ENCODE results near the gene BTF3. TPM values are rescaled to one million over a fixed set of nuclear protein-coding genes. Genes with fewer than 3 reads are reported as not detected.
"Not testable (repeated sequence)": the region's sequence is repeated elsewhere in the genome, so short reads cannot be mapped to it uniquely, and the experiment has no call there.

The BTF3 gene
- 458 TPM for total RNA-seq

DNA sequence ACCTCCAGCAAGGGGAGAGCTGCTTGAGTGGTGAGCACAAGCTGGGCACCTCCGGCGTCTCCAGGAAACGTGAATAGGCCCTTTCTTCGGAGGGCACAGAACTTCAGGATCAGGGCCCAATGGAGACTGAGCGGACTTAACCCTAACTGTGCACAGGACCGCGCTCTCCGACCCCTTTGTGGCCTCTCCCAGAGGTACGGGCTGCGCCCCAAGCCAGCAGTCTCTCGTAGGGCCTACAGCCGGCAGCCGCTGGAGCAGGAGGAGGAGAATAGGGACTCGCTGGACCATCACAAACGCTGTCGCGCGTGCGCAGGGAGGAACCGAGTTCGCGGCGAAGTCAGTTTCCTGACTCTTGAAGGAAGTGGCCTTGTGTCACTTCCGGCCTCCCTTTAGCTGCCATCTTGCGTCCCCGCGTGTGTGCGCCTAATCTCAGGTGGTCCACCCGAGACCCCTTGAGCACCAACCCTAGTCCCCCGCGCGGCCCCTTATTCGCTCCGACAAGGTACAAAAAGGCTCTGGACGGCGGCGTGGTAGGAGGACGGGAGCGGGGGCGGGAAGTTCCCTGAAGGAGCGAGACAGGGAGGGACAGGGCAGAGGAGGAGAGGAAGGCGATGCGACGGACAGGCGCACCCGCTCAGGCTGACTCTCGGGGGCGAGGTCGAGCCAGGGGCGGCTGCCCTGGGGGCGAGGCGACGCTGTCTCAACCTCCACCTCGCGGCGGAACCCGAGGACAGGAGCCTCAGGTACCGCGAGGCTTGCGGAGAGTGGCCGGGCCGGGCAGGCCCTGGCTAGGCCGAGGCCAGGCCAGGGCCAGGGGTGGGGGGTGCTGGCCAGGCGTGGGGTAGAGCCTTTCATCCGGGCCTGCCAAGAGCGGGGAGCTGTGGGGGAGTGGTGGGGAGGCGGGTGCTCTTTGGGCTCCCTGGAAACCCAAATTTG, at the start of gene BTF3:
TSS of gene BTF3 (plus strand) at position 386 of the 936 bp plus-strand sequence. CDS start at position 612, 226 bp downstream.
- H3K27ac ChIP-seq (ENCODE audit: low read depth, low read length): peak within 1 kb of the TSS; percentile 93
- H3K9me3 ChIP-seq (ENCODE audit: control insufficient read depth in 3 of 3, low read length in 3 of 3): no peaks in the 10 kb centered on the region
- H3K9ac ChIP-seq (ENCODE audit: low read depth in 1 of 3, low read length in 3 of 3): peak within 1 kb of the TSS; percentile 98 to 99 (median 99)
- peaks cover 9 to 18% (median 15%) of the 10 kb centered on the region in 3 donors for H3K4me1 ChIP-seq (ENCODE audit: control insufficient read depth in 3 of 3, insufficient read depth in 3 of 3, low read length in 3 of 3)
- peak within 1 kb of the TSS; percentile 87 to 97 (median 96) for H3K4me3 ChIP-seq (ENCODE audit: low read length in 3 of 3)
- no peaks in the 10 kb centered on the region for H3K27me3 ChIP-seq (ENCODE audit: control insufficient read depth in 3 of 3, insufficient read depth in 3 of 3, low read length in 3 of 3)
- peaks cover 10 to 19% (median 11%) of the 10 kb centered on the region in 3 donors for H3K36me3 ChIP-seq (ENCODE audit: control insufficient read depth in 3 of 3, insufficient read depth in 3 of 3, low read length in 3 of 3)

DNA sequence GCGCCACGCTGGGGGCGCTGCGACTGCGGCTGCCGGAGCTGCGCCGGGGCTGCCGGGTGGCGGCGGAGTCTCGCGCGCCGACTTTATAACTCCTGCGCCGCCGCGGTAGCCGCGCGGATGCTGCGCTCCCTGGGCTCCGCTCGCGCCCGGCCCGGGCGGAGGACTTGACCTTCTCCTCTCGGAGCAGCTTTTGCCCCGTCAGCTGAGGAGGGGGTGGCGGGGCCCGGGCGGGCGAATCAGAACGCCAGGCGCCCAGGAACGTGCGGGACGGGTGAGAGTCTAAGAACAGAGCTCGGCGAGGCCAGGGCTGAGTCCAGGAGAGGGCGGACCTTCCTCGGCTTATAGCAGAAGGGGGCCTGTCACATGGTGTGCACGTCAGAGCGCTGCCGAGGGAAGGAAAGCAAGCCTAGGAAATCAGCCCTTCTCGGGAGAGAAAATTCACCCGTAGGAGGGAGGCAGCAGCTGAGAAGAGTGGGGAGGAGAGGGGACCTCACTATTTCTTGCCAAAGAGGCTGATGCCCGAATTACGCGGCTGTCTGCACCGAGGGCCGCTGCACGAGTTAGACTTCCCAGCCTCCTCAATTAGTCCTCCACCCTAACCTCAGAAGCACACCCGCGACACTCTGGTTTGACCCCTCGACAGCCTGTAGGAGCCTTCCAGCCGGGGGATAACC, 49.6 kb upstream of the BTF3 start, which contains the start of gene FOXD1:
TSS of gene FOXD1 (minus strand) at position 315 of the 674 bp plus-strand sequence. CDS start 415 bp downstream, outside the sequence.
- Histone ChIP-seq H3K27me3 (ENCODE audit: control insufficient read depth in 3 of 3, insufficient read depth in 3 of 3, low read length in 3 of 3) (peaks cover 83 to 88% (median 85%) of the 10 kb centered on the region in 3 donors), H3K9ac (ENCODE audit: low read depth in 1 of 3, low read length in 3 of 3) (peak within 1 kb of the TSS in 2 of 3 donors; percentile 53 to 54), H3K4me3 (ENCODE audit: low read length in 3 of 3) (peak within 1 kb of the TSS; percentile 62 to 70 (median 68)), H3K36me3 (ENCODE audit: control insufficient read depth in 3 of 3, insufficient read depth in 3 of 3, low read length in 3 of 3) (no peaks in the 10 kb centered on the region), H3K9me3 (ENCODE audit: control insufficient read depth in 3 of 3, low read length in 3 of 3) (no peaks in the 10 kb centered on the region), H3K4me1 (ENCODE audit: control insufficient read depth in 3 of 3, insufficient read depth in 3 of 3, low read length in 3 of 3) (peaks cover 14 to 23% (median 20%) of the 10 kb centered on the region in 3 donors), H3K27ac (ENCODE audit: low read depth, low read length) (no peak within 1 kb of the TSS)

- Histone ChIP-seq H3K9ac (ENCODE audit: low read depth in 1 of 3, low read length in 3 of 3) (no peak overlapping the region), H3K36me3 (ENCODE audit: control insufficient read depth in 3 of 3, insufficient read depth in 3 of 3, low read length in 3 of 3) (no peaks in the 10 kb centered on the region), H3K27me3 (ENCODE audit: control insufficient read depth in 3 of 3, insufficient read depth in 3 of 3, low read length in 3 of 3) (peaks cover 72 to 82% (median 78%) of the 10 kb centered on the region in 3 donors), H3K4me3 (ENCODE audit: low read length in 3 of 3) (no peak overlapping the region), H3K4me1 (ENCODE audit: control insufficient read depth in 3 of 3, insufficient read depth in 3 of 3, low read length in 3 of 3) (peaks cover 14 to 23% (median 20%) of the 10 kb centered on the region in 3 donors), H3K9me3 (ENCODE audit: control insufficient read depth in 3 of 3, low read length in 3 of 3) (no peaks in the 10 kb centered on the region), H3K27ac (ENCODE audit: low read depth, low read length) (no peak overlapping the region)
Measured at GRCh38 chr5:73450137-73450536, 48.1 kb upstream of the BTF3 start.

GRCh38 chr5:73450672-73451223, 47.5 kb upstream of the BTF3 start:
- Histone ChIP-seq H3K36me3 (ENCODE audit: control insufficient read depth in 3 of 3, insufficient read depth in 3 of 3, low read length in 3 of 3) (no peaks in the 10 kb centered on the region), H3K4me3 (ENCODE audit: low read length in 3 of 3) (no peak overlapping the region), H3K9ac (ENCODE audit: low read depth in 1 of 3, low read length in 3 of 3) (no peak overlapping the region), H3K4me1 (ENCODE audit: control insufficient read depth in 3 of 3, insufficient read depth in 3 of 3, low read length in 3 of 3) (peaks cover 14 to 23% (median 20%) of the 10 kb centered on the region in 3 donors), H3K27ac (ENCODE audit: low read depth, low read length) (no peak overlapping the region), H3K27me3 (ENCODE audit: control insufficient read depth in 3 of 3, insufficient read depth in 3 of 3, low read length in 3 of 3) (peaks cover 66 to 75% (median 72%) of the 10 kb centered on the region in 3 donors), H3K9me3 (ENCODE audit: control insufficient read depth in 3 of 3, low read length in 3 of 3) (no peaks in the 10 kb centered on the region)

DNA sequence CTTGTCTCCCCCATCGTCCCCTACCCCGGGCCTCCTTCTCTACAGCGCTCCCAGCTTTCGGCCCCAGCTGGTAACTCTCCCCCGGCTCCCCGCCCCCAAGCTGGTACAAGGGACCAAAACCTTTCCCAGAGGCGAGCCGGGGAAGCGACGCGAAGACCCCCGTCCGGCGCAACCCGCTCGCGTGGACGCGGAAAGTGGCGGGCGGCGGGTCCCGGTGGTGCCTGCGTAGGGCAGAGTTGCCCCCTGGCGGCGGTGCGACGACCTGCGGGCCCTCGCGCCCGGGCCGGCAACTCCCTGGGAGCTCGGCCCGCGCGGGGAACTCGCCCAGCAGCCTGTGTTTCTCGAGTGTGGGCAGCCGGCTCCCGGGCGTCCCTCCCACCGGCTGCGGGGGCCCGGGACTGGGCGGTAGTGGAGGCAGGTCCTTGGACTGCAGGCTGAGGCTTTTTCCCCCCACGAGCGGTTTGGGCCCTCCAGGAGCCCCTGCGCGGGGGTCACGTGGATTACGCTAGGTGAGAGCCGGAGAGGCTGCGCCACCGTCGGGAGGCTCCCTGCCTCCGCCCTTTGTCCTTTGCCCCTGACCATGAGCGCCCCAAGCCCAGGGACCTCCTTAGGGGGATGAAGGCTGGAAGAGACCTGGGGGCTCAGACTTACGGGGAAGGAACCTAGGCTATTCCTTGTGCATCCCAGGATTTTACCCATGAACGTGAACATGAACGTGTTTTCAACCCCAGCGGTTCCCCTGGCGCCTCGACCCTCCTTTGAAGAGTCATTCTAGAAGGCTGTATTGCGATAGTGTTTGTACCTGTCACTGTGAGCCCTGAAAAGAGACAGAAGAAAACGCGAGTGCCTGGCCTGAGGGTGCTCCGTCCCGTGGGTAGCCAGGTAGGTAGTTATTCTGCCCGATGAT, 46.8 kb upstream of the BTF3 start:
- no peak overlapping the region for H3K4me3 ChIP-seq (ENCODE audit: low read length in 3 of 3)
- no peaks in the 10 kb centered on the region for H3K36me3 ChIP-seq (ENCODE audit: control insufficient read depth in 3 of 3, insufficient read depth in 3 of 3, low read length in 3 of 3)
- peaks cover 59 to 69% (median 65%) of the 10 kb centered on the region in 3 donors for H3K27me3 ChIP-seq (ENCODE audit: control insufficient read depth in 3 of 3, insufficient read depth in 3 of 3, low read length in 3 of 3)
- peaks cover 13 to 23% (median 19%) of the 10 kb centered on the region in 3 donors for H3K4me1 ChIP-seq (ENCODE audit: control insufficient read depth in 3 of 3, insufficient read depth in 3 of 3, low read length in 3 of 3)
- peak overlapping the region in 2 of 3 donors; percentile 40 to 45 for H3K9ac ChIP-seq (ENCODE audit: low read depth in 1 of 3, low read length in 3 of 3)
- no peaks in the 10 kb centered on the region for H3K9me3 ChIP-seq (ENCODE audit: control insufficient read depth in 3 of 3, low read length in 3 of 3)
- H3K27ac ChIP-seq (ENCODE audit: low read depth, low read length): no peak overlapping the region

DNA sequence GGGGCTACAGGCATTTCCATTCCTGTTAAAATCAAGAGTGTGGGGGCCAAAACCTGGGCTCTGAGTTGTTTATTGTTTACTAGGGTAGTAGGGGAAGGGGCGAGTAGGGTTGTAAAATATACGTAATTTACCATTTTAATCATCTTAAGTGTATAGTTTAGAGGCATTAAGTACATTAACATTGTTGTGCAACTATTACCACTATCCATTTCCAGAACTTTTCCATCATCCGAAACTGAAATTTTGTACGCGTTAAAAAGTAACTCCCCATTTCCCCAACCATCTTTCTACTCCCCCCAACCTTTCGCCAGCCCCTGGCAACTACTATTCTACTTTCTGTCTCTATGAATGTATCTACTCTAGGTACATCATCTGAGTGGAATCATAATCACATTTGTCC, 46.0 kb upstream of the BTF3 start:
- no peaks in the 10 kb centered on the region for H3K9me3 ChIP-seq (ENCODE audit: control insufficient read depth in 3 of 3, low read length in 3 of 3)
- peaks cover 54 to 65% (median 61%) of the 10 kb centered on the region in 3 donors for H3K27me3 ChIP-seq (ENCODE audit: control insufficient read depth in 3 of 3, insufficient read depth in 3 of 3, low read length in 3 of 3)
- H3K27ac ChIP-seq (ENCODE audit: low read depth, low read length): no peak overlapping the region

GRCh38 chr5:73454379-73455036, 43.7 kb upstream of the BTF3 start:
- H3K27ac ChIP-seq (ENCODE audit: low read depth, low read length): no peak overlapping the region
- peaks cover 42 to 49% (median 48%) of the 10 kb centered on the region in 3 donors for H3K27me3 ChIP-seq (ENCODE audit: control insufficient read depth in 3 of 3, insufficient read depth in 3 of 3, low read length in 3 of 3)
- no peaks in the 10 kb centered on the region for H3K36me3 ChIP-seq (ENCODE audit: control insufficient read depth in 3 of 3, insufficient read depth in 3 of 3, low read length in 3 of 3)
- peaks cover 5 to 9% (median 8%) of the 10 kb centered on the region in 3 donors for H3K4me1 ChIP-seq (ENCODE audit: control insufficient read depth in 3 of 3, insufficient read depth in 3 of 3, low read length in 3 of 3)
- H3K4me3 ChIP-seq (ENCODE audit: low read length in 3 of 3): no peak overlapping the region
- H3K9ac ChIP-seq (ENCODE audit: low read depth in 1 of 3, low read length in 3 of 3): no peak overlapping the region
- no peaks in the 10 kb centered on the region for H3K9me3 ChIP-seq (ENCODE audit: control insufficient read depth in 3 of 3, low read length in 3 of 3)

More for the DNA sequence above, 46.0 kb upstream of the BTF3 start:
- H3K36me3 ChIP-seq (ENCODE audit: control insufficient read depth in 3 of 3, insufficient read depth in 3 of 3, low read length in 3 of 3): no peaks in the 10 kb centered on the region
- peaks cover 9 to 19% (median 15%) of the 10 kb centered on the region in 3 donors for H3K4me1 ChIP-seq (ENCODE audit: control insufficient read depth in 3 of 3, insufficient read depth in 3 of 3, low read length in 3 of 3)
- no peak overlapping the region for H3K9ac ChIP-seq (ENCODE audit: low read depth in 1 of 3, low read length in 3 of 3)
- H3K4me3 ChIP-seq (ENCODE audit: low read length in 3 of 3): no peak overlapping the region

GRCh38 chr5:73456462-73456861, 41.8 kb upstream of the BTF3 start:
- not testable (repeated sequence) for H3K9me3 ChIP-seq (ENCODE audit: control insufficient read depth in 3 of 3, low read length in 3 of 3)

More at GRCh38 chr5:73456462-73456861, 41.8 kb upstream of the BTF3 start:
- H3K36me3 ChIP-seq (ENCODE audit: control insufficient read depth in 3 of 3, insufficient read depth in 3 of 3, low read length in 3 of 3); H3K9ac ChIP-seq (ENCODE audit: low read depth in 1 of 3, low read length in 3 of 3); H3K4me1 ChIP-seq (ENCODE audit: control insufficient read depth in 3 of 3, insufficient read depth in 3 of 3, low read length in 3 of 3); H3K27ac ChIP-seq (ENCODE audit: low read depth, low read length); H3K4me3 ChIP-seq (ENCODE audit: low read length in 3 of 3): not testable (repeated sequence)
- peaks cover 24 to 32% (median 30%) of the 10 kb centered on the region in 3 donors for H3K27me3 ChIP-seq (ENCODE audit: control insufficient read depth in 3 of 3, insufficient read depth in 3 of 3, low read length in 3 of 3)

Measured in skeletal muscle tissue (tissue), 4 donors.